Measurements from ENCODE around the gene RHOF. TPM values are rescaled to one million over a fixed set of nuclear protein-coding genes. Genes with fewer than 3 reads are reported as not detected.

Gene RHOF
- total RNA-seq, 1 experiment from 2014 or later, result 1.6 TPM

DNA sequence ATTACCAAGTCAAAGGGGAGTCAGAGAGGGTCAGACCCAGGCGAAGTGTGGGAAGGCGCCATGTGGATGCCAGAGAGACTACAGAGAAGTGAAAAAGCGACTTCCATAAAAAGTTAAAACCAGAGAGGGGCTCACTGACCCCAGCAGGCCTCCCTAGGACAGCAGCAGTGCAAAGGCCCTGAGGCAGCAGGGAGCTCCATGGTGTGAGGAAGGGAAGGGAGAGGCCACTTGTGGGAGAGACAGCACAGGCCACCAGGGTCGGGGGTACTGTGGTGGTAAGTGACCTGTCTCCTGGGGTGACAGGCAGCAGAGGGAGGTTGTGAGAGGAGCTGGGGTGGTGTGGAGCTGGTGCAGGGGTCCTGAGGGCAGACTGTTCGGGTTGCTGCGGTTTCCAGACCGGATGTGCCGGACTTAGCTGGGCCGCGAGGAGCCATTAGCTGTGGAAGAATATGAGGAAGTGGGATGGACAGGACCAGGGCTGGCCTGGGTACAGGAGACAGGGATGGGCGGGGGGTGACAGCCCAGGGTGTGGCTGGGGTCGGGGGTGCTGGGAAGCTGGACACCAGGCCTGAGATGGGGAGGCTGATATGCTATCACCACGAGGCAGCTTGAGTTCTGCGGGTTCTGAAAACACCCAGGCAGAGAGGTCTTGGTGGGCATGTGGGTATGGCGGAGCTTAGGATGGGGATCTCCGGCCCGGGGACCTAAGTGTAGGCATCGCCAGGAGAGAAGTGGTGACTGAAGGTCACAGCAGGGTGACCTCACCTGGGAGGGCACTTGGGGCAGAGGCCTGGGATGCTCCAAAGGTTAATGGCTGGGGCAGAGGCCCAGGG is 33.0 kb upstream of the RHOF start:
- no peaks in the 10 kb centered on the region for H3K27me3 ChIP-seq (replicated peaks)
- H3K9me3 ChIP-seq (replicated peaks), result no peaks in the 10 kb centered on the region
- no peaks in the 10 kb centered on the region for H3K4me1 ChIP-seq (replicated peaks)
- peaks cover 58% of the 10 kb centered on the region for H3K36me3 ChIP-seq
- no peak overlapping the region for H3K27ac ChIP-seq
- DNase-seq (ENCODE audit: low read depth in 1 of 2, low spot score in 2 of 2), result no peak
- no peak overlapping the region for H3K4me3 ChIP-seq

DNA sequence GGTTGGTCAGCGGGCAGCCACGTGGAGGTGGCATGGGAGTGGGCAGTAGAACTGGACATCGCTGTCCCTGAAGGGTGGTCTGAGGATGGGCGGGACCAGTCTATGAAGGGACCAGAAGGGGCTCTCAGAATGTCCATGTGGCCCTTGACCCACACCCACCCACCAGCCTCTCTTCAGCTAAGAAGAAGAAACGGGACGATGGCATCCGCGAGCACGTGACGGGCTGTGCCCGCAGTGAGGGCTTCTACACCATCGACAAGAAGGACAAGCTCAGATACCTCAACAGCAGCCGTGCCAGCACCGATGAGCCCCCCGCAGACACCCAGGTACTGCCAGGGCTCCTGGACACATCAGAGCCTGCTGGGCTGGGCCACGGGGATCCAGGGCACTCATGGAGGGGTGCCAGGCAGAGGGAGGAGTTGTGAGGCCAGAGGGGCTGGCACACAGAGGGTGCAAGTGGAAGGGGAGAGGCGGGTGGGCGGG is 31.6 kb upstream of the RHOF start:
- H3K27ac ChIP-seq, result no peak overlapping the region
- peaks cover 4% of the 10 kb centered on the region for H3K4me1 ChIP-seq (replicated peaks)
- no peaks in the 10 kb centered on the region for H3K27me3 ChIP-seq (replicated peaks)
- peaks cover 65% of the 10 kb centered on the region for H3K36me3 ChIP-seq
- no peak for DNase-seq (ENCODE audit: low read depth in 1 of 2, low spot score in 2 of 2)
- H3K9me3 ChIP-seq (replicated peaks), result no peaks in the 10 kb centered on the region
- no peak overlapping the region for H3K4me3 ChIP-seq

DNA sequence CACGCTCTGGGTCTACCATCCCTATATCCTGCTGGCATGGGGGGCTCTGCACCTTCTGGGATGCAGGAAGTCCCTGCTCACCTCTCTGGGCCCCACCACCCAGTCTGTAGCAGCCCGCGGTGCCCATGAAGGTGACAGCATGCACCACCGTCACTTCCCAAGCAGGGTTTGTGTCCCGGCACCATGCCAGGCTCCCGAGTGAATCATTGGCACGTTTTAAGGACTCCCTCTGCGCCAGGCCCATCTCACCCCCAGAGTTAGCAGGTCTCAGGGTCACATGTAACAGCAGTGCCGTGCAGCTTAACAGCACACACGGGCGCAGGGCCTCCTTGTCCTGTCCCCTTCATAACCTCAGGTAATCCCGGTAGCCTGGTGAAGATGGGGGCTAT is 30.2 kb upstream of the RHOF start:
- H3K27me3 ChIP-seq (replicated peaks), result no peaks in the 10 kb centered on the region
- DNase-seq (ENCODE audit: low read depth in 1 of 2, low spot score in 2 of 2), result no peak
- H3K9me3 ChIP-seq (replicated peaks), result no peaks in the 10 kb centered on the region
- H3K4me3 ChIP-seq, result no peak overlapping the region
- H3K36me3 ChIP-seq, result peaks cover 68% of the 10 kb centered on the region
- H3K4me1 ChIP-seq (replicated peaks), result peaks cover 4% of the 10 kb centered on the region
- H3K27ac ChIP-seq, result no peak overlapping the region

DNA sequence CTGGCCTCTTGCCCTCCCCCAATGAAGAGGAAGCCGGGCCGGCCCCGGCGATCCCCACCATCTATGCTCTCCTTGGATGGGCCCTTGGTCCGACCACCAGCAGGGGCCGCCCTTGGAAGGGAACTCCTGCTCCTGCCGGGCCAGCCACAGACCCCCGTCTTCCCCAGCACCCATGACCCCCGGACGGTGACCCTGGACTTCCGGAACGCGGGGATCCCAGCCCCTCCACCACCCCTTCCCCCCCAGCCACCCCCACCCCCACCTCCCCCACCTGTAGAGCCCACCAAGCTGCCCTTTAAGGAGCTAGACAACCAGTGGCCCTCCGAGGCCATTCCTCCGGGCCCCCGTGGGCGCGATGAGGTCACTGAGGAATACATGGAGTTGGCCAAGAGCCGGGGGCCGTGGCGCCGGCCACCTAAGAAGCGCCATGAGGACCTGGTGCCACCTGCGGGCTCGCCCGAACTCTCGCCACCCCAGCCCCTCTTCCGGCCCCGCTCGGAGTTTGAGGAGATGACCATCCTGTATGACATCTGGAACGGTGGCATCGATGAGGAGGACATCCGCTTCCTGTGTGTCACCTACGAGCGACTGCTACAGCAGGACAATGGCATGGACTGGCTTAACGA is 29.7 kb upstream of the RHOF start:
- Histone ChIP-seq H3K27ac (no peak overlapping the region), H3K36me3 (peaks cover 64% of the 10 kb centered on the region), H3K9me3 (replicated peaks) (no peaks in the 10 kb centered on the region), H3K4me3 (no peak overlapping the region), H3K27me3 (replicated peaks) (no peaks in the 10 kb centered on the region), H3K4me1 (replicated peaks) (peaks cover 4% of the 10 kb centered on the region)
- DNase-seq (ENCODE audit: low read depth in 1 of 2, low spot score in 2 of 2), result no peak

DNA sequence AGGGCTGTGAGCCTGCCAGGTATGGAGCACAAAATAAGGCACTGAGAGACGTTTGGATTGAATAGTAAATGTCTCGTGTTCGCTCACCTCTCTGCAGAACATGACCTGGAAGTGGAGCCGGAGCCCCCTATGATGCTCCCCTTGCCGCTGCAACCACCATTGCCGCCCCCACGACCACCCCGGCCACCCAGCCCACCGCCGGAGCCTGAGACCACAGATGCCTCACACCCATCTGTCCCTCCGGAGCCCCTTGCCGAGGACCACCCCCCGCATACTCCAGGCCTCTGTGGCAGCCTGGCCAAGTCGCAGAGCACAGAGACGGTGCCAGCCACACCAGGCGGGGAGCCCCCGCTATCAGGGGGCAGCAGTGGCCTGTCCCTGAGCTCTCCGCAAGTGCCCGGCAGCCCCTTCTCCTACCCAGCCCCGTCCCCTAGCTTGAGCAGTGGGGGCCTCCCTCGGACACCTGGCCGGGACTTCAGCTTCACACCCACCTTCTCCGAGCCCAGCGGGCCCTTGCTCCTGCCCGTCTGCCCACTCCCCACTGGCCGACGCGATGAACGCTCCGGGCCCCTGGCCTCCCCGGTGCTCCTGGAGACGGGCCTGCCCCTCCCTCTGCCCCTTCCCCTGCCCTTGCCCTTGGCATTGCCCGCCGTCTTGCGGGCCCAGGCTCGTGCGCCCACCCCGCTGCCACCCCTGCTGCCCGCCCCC is 29.1 kb upstream of the RHOF start:
- Histone ChIP-seq H3K27me3 (replicated peaks) (no peaks in the 10 kb centered on the region), H3K9me3 (replicated peaks) (no peaks in the 10 kb centered on the region), H3K4me3 (no peak overlapping the region), H3K4me1 (replicated peaks) (peaks cover 4% of the 10 kb centered on the region), H3K36me3 (peaks cover 64% of the 10 kb centered on the region), H3K27ac (no peak overlapping the region)
- no peak for DNase-seq (ENCODE audit: low read depth in 1 of 2, low spot score in 2 of 2)

DNA sequence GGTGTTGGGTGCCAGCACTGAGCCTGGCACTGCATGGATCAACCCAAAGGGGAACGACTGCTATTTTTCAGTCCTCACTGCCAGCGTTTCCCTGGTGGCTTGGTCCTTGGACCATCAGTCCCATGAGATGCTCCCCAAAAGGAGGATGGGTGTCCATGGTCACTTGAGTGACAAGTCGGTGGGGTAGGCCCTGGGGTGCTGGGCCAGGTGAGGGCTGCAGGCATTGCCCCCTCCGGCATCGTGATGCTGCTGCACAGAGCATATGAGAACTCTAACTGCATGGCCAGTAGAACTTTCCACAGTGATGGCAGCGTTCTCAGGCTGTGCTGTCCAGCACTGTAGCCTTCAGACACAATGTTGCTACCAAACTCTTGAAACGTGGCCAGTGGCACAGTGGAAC is 26.6 kb upstream of the RHOF start:
- Histone ChIP-seq H3K9me3 (replicated peaks) (no peaks in the 10 kb centered on the region), H3K36me3 (peaks cover 75% of the 10 kb centered on the region), H3K27me3 (replicated peaks) (no peaks in the 10 kb centered on the region)

DNA sequence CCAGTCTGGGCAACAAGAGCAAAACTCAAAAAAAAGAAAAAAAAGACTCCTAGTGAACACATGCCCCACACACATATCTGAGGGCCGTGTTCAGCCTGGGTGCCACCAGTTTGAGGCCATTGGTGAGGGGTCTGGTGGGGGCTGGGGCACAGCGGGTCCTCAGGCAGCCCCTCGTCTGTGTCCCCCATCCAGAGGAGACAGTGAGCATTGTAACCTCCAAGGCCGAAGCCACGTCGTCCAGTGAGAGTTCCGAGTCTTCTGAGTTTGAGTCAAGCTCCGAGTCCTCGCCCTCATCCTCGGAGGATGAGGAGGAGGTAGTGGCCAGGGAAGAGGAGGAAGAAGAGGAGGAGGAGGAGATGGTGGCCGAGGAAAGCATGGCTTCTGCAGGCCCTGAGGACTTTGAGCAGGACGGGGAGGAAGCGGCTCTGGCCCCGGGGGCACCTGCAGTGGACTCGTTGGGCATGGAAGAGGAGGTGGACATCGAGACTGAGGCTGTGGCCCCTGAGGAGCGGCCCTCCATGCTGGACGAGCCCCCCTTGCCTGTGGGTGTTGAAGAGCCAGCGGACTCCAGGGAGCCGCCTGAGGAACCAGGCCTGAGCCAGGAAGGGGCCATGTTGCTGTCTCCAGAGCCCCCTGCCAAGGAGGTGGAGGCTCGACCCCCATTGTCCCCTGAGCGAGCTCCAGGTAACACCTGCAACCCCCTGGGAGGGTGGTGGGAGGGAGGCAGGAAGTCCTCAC is 25.9 kb upstream of the RHOF start:
- Histone ChIP-seq H3K4me3 (no peak overlapping the region), H3K27ac (no peak overlapping the region), H3K36me3 (peaks cover 81% of the 10 kb centered on the region), H3K9me3 (replicated peaks) (no peaks in the 10 kb centered on the region), H3K4me1 (replicated peaks) (peaks cover 4% of the 10 kb centered on the region), H3K27me3 (replicated peaks) (no peaks in the 10 kb centered on the region)
- DNase-seq (ENCODE audit: low read depth in 1 of 2, low spot score in 2 of 2), result no peak

More for the DNA sequence above, 26.6 kb upstream of the RHOF start:
- Histone ChIP-seq H3K4me1 (replicated peaks) (peaks cover 4% of the 10 kb centered on the region), H3K27ac (no peak overlapping the region), H3K4me3 (no peak overlapping the region)
- DNase-seq (ENCODE audit: low read depth in 1 of 2, low spot score in 2 of 2), result no peak

DNA sequence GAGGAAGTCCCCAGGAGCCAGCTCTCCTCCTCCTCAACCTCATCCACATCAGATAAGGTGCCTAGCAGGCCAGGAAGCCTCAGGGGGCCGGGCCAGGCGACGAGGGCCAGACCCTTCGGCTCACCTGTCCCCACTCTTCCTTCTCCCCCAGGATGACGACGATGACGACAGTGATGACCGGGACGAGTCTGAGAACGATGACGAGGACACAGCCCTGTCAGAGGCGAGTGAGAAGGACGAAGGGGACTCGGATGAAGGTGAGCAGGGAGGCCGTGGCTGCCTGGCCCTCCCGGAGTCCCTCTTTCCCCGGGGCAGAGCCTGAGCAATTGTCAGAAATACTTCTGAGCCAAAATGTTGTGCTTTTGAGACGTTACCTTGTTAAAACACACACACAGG is 24.2 kb upstream of the RHOF start:
- no peak for DNase-seq (ENCODE audit: low read depth in 1 of 2, low spot score in 2 of 2)
- peaks cover 5% of the 10 kb centered on the region for H3K4me1 ChIP-seq (replicated peaks)
- H3K27ac ChIP-seq, result no peak overlapping the region
- no peaks in the 10 kb centered on the region for H3K27me3 ChIP-seq (replicated peaks)
- H3K36me3 ChIP-seq, result peaks cover 82% of the 10 kb centered on the region
- no peak overlapping the region for H3K4me3 ChIP-seq
- no peaks in the 10 kb centered on the region for H3K9me3 ChIP-seq (replicated peaks)

DNA sequence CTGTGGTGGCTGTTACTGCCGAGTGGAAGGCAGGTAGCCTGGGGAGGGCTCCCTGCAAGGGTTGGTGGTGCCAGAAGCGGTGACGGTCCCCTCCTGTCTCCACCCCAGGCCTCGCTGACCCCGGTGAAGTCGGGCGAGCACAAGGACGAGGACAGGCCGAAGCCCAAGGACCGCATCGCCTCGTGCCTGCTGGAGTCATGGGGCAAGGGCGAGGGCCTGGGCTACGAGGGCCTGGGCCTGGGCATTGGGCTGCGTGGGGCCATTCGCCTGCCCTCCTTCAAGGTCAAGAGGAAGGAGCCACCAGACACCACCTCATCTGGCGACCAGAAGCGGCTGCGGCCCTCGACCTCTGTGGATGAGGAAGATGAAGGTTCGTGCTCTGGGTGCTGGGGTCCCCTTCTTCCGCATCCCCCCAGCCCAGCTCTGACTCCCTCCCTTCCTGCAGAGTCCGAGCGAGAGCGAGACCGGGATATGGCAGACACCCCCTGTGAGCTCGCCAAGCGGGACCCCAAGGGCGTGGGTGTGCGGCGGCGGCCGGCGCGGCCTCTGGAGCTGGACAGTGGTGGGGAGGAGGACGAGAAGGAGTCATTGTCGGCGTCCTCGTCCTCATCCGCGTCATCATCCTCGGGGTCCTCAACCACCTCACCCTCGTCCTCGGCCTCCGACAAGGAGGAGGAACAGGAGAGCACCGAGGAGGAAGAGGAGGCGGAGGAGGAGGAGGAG is 23.6 kb upstream of the RHOF start:
- Histone ChIP-seq H3K4me1 (replicated peaks) (peaks cover 10% of the 10 kb centered on the region), H3K36me3 (peaks cover 79% of the 10 kb centered on the region), H3K27ac (no peak overlapping the region), H3K9me3 (replicated peaks) (no peaks in the 10 kb centered on the region), H3K27me3 (replicated peaks) (no peaks in the 10 kb centered on the region), H3K4me3 (no peak overlapping the region)
- DNase-seq (ENCODE audit: low read depth in 1 of 2, low spot score in 2 of 2), result no peak

DNA sequence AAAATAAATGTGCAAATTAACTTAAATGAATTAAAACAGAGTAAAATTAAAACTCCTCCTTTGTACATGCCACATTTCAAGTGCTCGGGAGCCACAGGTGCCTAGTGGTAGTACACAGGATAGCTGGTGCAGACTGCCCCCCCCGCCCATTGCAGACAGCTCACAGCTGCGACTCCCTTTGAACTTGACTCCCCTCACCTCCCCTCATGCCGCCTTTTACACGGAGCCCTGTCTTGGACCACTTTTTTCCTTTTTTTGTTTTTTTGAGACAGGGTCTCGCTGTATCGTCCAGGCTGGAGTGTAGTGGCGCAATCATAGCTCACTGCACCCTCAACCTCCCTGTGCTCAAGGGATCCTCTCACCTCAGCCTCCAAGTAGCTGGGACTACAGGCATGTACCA is 21.8 kb upstream of the RHOF start:
- Histone ChIP-seq H3K27me3 (replicated peaks) (no peaks in the 10 kb centered on the region), H3K9me3 (replicated peaks) (no peaks in the 10 kb centered on the region), H3K4me1 (replicated peaks) (peaks cover 17% of the 10 kb centered on the region), H3K27ac (no peak overlapping the region), H3K4me3 (no peak overlapping the region), H3K36me3 (peaks cover 81% of the 10 kb centered on the region)
- no peak for DNase-seq (ENCODE audit: low read depth in 1 of 2, low spot score in 2 of 2)

DNA sequence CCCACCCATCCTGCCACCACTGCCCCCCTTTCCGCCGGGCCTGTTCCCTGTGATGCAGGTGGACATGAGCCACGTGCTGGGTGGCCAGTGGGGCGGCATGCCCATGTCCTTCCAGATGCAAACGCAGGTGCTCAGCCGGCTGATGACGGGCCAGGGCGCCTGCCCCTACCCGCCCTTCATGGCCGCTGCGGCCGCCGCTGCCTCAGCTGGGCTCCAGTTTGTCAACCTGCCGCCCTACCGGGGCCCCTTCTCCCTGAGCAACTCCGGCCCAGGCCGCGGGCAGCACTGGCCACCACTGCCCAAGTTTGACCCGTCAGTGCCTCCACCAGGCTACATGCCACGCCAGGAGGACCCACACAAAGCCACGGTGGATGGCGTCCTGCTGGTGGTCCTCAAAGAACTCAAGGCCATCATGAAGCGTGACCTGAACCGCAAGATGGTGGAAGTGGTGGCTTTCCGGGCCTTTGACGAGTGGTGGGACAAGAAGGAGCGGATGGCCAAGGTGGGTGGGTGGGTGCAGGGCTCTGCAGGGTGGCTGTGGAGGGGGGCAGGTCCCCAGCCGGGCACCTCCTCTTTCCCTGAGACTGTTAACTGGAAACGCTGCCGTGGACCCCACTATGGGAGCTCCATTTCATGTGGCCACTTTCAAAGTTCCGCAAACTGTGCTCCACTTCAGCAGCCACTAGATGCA is 21.1 kb upstream of the RHOF start:
- Histone ChIP-seq H3K4me3 (no peak overlapping the region), H3K9me3 (replicated peaks) (no peaks in the 10 kb centered on the region), H3K4me1 (replicated peaks) (peaks cover 17% of the 10 kb centered on the region), H3K27ac (no peak overlapping the region), H3K36me3 (peaks cover 81% of the 10 kb centered on the region), H3K27me3 (replicated peaks) (no peaks in the 10 kb centered on the region)
- no peak for DNase-seq (ENCODE audit: low read depth in 1 of 2, low spot score in 2 of 2)

DNA sequence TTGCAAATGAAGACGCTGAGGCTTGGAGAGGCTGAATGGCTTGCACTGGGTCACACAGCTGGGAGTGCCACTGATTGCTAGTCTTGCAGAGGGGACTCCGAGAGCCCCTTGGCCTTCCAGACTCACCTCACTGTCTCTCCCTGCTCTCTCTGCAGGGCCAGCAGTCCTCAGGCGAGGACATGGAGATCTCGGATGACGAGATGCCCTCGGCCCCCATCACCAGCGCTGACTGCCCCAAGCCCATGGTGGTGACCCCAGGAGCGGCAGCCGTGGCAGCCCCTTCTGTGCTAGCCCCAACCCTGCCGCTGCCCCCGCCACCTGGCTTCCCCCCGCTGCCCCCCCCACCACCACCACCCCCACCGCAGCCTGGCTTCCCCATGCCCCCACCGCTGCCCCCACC is 20.5 kb upstream of the RHOF start:
- Histone ChIP-seq H3K9me3 (replicated peaks) (no peaks in the 10 kb centered on the region), H3K4me1 (replicated peaks) (peaks cover 17% of the 10 kb centered on the region), H3K36me3 (peaks cover 81% of the 10 kb centered on the region), H3K27ac (no peak overlapping the region), H3K27me3 (replicated peaks) (no peaks in the 10 kb centered on the region), H3K4me3 (no peak overlapping the region)
- no peak for DNase-seq (ENCODE audit: low read depth in 1 of 2, low spot score in 2 of 2)
